Measurements from ENCODE around the gene PCSK5. TPM values are rescaled to one million over a fixed set of nuclear protein-coding genes. Genes with fewer than 3 reads are reported as not detected.

Gene PCSK5
- total RNA-seq, 2 experiments from 2014 or later = 14.4 to 15.2 TPM

DNA sequence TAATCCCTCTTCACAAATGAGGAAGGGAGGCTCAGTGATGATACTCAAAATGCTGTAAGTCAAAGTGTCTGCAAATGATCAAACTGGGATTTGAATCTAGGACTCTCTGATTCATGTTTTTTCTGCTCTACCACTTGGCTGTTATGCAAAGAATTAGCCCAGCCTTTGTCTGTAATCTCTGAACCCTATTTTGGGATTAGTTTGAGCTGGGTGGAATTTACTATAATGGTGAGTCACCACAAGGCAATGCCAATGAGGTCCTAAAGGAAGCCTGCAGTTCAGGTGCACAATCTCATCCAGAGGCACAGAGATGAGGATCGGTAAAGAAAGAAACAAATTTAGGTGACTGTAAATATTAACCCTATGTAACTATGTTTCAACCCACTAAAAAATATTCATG, 474.6 kb downstream of the PCSK5 start:
- ATAC-seq (ENCODE audit: poor library complexity) = no peak
- intact Hi-C loops (cut with DNase I, micrococcal nuclease) = no loop called here

DNA sequence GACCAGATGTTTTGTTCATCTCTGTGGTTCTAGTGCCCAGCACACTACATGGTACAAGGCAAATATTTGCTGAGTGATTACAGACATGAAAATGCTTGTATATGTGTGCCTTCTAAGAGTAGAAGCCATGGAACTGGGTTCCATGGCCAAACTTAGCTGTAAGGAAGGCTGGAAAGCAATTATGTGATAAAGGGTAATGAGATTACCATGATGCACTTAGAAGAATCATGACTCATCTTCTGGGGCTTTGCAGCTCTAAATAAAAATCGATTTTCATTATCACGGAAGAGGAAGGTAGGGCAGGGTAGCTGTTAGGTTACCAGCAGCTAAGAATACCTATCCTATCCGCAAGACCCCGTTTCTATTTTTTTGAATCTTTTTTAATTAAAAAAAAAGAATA, 475.8 kb downstream of the PCSK5 start:
- ChIA-PET CTCF (interaction anchor here (0.6 kb wide), 1 partner anchor 9 kb away, joined by 3 read pairs; no protein-coding TSS in a partner anchor), POLR2A (no interaction called here)
- Histone ChIP-seq H3K4me3 (ENCODE audit: low read length) (no peak overlapping the region), H3K27me3 (ENCODE audit: control insufficient read depth in 1 of 2, insufficient read depth in 2 of 2, low read length in 2 of 2) (no peaks in the 10 kb centered on the region), H3K4me1 (ENCODE audit: insufficient read depth, low read length) (no peaks in the 10 kb centered on the region), H3K9me3 (ENCODE audit: control insufficient read depth in 1 of 2, insufficient read depth in 1 of 2, low read length in 2 of 2) (no peaks in the 10 kb centered on the region), H3K36me3 (ENCODE audit: insufficient read depth, low read length) (no peaks in the 10 kb centered on the region), H3K27ac (ENCODE audit: low read depth in 1 of 2, low read length in 2 of 2) (no peak overlapping the region)
- no peak overlapping the region for H3K4me3 Mint-ChIP-seq
- no peak for ATAC-seq (ENCODE audit: poor library complexity)
- TF ChIP-seq, protein P1, sequence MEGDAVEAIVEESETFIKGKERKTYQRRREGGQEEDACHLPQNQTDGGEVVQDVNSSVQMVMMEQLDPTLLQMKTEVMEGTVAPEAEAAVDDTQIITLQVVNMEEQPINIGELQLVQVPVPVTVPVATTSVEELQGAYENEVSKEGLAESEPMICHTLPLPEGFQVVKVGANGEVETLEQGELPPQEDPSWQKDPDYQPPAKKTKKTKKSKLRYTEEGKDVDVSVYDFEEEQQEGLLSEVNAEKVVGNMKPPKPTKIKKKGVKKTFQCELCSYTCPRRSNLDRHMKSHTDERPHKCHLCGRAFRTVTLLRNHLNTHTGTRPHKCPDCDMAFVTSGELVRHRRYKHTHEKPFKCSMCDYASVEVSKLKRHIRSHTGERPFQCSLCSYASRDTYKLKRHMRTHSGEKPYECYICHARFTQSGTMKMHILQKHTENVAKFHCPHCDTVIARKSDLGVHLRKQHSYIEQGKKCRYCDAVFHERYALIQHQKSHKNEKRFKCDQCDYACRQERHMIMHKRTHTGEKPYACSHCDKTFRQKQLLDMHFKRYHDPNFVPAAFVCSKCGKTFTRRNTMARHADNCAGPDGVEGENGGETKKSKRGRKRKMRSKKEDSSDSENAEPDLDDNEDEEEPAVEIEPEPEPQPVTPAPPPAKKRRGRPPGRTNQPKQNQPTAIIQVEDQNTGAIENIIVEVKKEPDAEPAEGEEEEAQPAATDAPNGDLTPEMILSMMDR (IDR thresholded peaks at IDR 0.05) = no peak
- DNase-seq = no peak
- H3K9me3 Mint-ChIP-seq = no peaks in the 10 kb centered on the region
- H3K36me3 Mint-ChIP-seq (ENCODE audit: low read depth) = no peaks in the 10 kb centered on the region
- intact Hi-C loops (cut with DNase I, micrococcal nuclease) = no loop called here
- H3K27me3 Mint-ChIP-seq = no peaks in the 10 kb centered on the region
- no peaks in the 10 kb centered on the region for H3K4me1 Mint-ChIP-seq (ENCODE audit: low read depth)
- no peak overlapping the region for H3K27ac Mint-ChIP-seq

More for the DNA sequence above, 474.6 kb downstream of the PCSK5 start:
- no peak overlapping the region for H3K27ac Mint-ChIP-seq
- H3K4me1 Mint-ChIP-seq (ENCODE audit: low read depth) = no peaks in the 10 kb centered on the region
- no peaks in the 10 kb centered on the region for H3K27me3 Mint-ChIP-seq
- CTCF ChIA-PET = no interaction called here
- DNase-seq = no peak
- Histone ChIP-seq H3K27me3 (ENCODE audit: control insufficient read depth in 1 of 2, insufficient read depth in 2 of 2, low read length in 2 of 2) (no peaks in the 10 kb centered on the region), H3K4me3 (ENCODE audit: low read length) (no peak overlapping the region), H3K36me3 (ENCODE audit: insufficient read depth, low read length) (no peaks in the 10 kb centered on the region), H3K4me1 (ENCODE audit: insufficient read depth, low read length) (no peaks in the 10 kb centered on the region), H3K9me3 (ENCODE audit: control insufficient read depth in 1 of 2, insufficient read depth in 1 of 2, low read length in 2 of 2) (no peaks in the 10 kb centered on the region), H3K27ac (ENCODE audit: low read depth in 1 of 2, low read length in 2 of 2) (no peak overlapping the region)
- no peaks in the 10 kb centered on the region for H3K9me3 Mint-ChIP-seq
- no peaks in the 10 kb centered on the region for H3K36me3 Mint-ChIP-seq (ENCODE audit: low read depth)
- TF ChIP-seq, protein P1 (IDR thresholded peaks at IDR 0.05) = no peak
- no peak overlapping the region for H3K4me3 Mint-ChIP-seq
- POLR2A ChIA-PET = no interaction called here

DNA sequence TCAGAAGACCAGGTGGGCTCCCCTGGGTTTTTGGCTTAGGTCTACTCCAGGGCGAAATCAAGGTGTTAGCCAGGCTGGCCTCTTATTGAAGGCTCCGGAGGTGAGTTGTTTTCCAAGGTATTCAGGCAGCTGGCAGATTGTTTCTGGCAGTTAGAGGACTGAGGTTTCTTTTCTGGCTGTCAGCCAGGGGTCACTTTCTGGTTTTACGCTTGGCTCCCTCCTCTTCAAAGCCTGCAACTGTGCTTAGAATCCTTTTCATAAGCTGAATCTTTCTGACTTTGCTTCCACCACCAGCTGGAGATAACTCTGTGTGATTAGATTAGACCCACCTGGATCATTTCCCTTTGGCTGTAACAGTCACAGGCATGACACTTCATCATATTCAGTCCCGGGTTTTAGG, 479.1 kb downstream of the PCSK5 start:
- no peaks in the 10 kb centered on the region for H3K4me1 Mint-ChIP-seq (ENCODE audit: low read depth)
- no peak overlapping the region for H3K4me3 Mint-ChIP-seq
- H3K36me3 ChIP-seq (ENCODE audit: insufficient read depth, low read length) = no peaks in the 10 kb centered on the region
- intact Hi-C loops (cut with DNase I, micrococcal nuclease) = no loop called here
- DNase-seq (no peak), ATAC-seq (ENCODE audit: poor library complexity) (no peak)
- no peaks in the 10 kb centered on the region for H3K4me1 ChIP-seq (ENCODE audit: insufficient read depth, low read length)
- no peaks in the 10 kb centered on the region for H3K9me3 ChIP-seq (ENCODE audit: control insufficient read depth in 1 of 2, insufficient read depth in 1 of 2, low read length in 2 of 2)
- no peak overlapping the region for H3K27ac Mint-ChIP-seq
- H3K4me3 ChIP-seq (ENCODE audit: low read length) = no peak overlapping the region
- ChIA-PET POLR2A (interaction anchor here (0.8 to 1.0 kb wide), 2 partner anchors 24 to 273 kb away, joined by 3 to 4 read pairs; no protein-coding TSS in a partner anchor), CTCF (no interaction called here)
- H3K27me3 Mint-ChIP-seq = no peaks in the 10 kb centered on the region
- TF ChIP-seq, protein P1 (IDR thresholded peaks at IDR 0.05) = no peak
- no peaks in the 10 kb centered on the region for H3K36me3 Mint-ChIP-seq (ENCODE audit: low read depth)
- no peaks in the 10 kb centered on the region for H3K9me3 Mint-ChIP-seq
- H3K27ac ChIP-seq (ENCODE audit: low read depth in 1 of 2, low read length in 2 of 2) = no peak overlapping the region
- no peaks in the 10 kb centered on the region for H3K27me3 ChIP-seq (ENCODE audit: control insufficient read depth in 1 of 2, insufficient read depth in 2 of 2, low read length in 2 of 2)

Data from CD4-positive, alpha-beta T cell (primary cell).